Vagina (tissue), 2 donors: Measurements from ENCODE around the gene PRPF19. TPM values are rescaled to one million over a fixed set of nuclear protein-coding genes. Genes with fewer than 3 reads are reported as not detected.

ENCODE experiments used
- DNase-seq, 2 donors: peaks; one replicate each; pipeline ENCODE4 v3.0.0-alpha.2; 2017; ENCODE audit errors: extremely low spot score in 2 of 2
- H3K27ac ChIP-seq: fragments of 200-600 bp; sonication (generic); one replicate; pipeline ENCODE4 v1.5.1; 2019
- H3K27me3 ChIP-seq: fragments of 200-600 bp; sonication (generic); one replicate; pipeline ENCODE4 v1.5.1; 2019
- H3K36me3 ChIP-seq, 2 donors: fragments of 200-600 bp; sonication (generic); one replicate each; pipeline ENCODE4 v1.5.1; 2017 to 2019
- H3K4me1 ChIP-seq: fragments of 200-600 bp; sonication (generic); one replicate; pipeline ENCODE4 v1.5.1; 2019
- H3K4me3 ChIP-seq, 2 donors: fragments of 200-600 bp; sonication (generic); 1 replicate in 1 of 2; 2 replicates in 1 of 2; pipeline ENCODE4 v1.5.1; 2016 to 2019
- H3K9me3 ChIP-seq: fragments of 200-600 bp; sonication (generic); one replicate; pipeline ENCODE4 v1.5.1; 2019
- POLR2A ChIP-seq, 2 donors: fragments of 450-650 bp; IDR thresholded peaks; one replicate each; pipeline ENCODE4 v1.6.1; 2017; ENCODE audit warnings: antibody characterized with exemption in 2 of 2, mild to moderate bottlenecking in 2 of 2, moderate library complexity in 2 of 2
- POLR2AphosphoS5 ChIP-seq, 2 donors: sonication (generic); formaldehyde crosslinking; IDR thresholded peaks; one replicate each; pipeline ENCODE4 v1.9.0; 2017; ENCODE audit warnings: antibody characterized with exemption in 2 of 2, mild to moderate bottlenecking in 2 of 2, low read depth in 1 of 2; ENCODE audit not compliant: insufficient read depth in 1 of 2
- intact Hi-C: fragments of 100-400 bp; cut with DNase I; formaldehyde crosslinking; loops from one replicate; pipeline ENCODE4 v1.15.1; 2023
- total RNA-seq: library from RNA; depleted of rRNA; stranded (reverse); fragments of >200 nt; gene quantifications from one replicate; pipeline ENCODE4 v1.2.3, GENCODE V29; 2016
- TF ChIP-seq, protein P1 (sequence below), 3 experiments: fragments of 450-650 bp in 2 of 3; fragments of 200-600 bp in 1 of 3; sonication (generic) in 1 of 3; IDR thresholded peaks; one replicate each; pipeline ENCODE4 v1.5.1; 2017 to 2019; ENCODE audit warnings: antibody characterized with exemption in 3 of 3, mild to moderate bottlenecking in 2 of 3, moderate library complexity in 2 of 3

PRPF19 gene
- total RNA-seq, 1 donor from 2014 or later, result 54.0 TPM

DNA sequence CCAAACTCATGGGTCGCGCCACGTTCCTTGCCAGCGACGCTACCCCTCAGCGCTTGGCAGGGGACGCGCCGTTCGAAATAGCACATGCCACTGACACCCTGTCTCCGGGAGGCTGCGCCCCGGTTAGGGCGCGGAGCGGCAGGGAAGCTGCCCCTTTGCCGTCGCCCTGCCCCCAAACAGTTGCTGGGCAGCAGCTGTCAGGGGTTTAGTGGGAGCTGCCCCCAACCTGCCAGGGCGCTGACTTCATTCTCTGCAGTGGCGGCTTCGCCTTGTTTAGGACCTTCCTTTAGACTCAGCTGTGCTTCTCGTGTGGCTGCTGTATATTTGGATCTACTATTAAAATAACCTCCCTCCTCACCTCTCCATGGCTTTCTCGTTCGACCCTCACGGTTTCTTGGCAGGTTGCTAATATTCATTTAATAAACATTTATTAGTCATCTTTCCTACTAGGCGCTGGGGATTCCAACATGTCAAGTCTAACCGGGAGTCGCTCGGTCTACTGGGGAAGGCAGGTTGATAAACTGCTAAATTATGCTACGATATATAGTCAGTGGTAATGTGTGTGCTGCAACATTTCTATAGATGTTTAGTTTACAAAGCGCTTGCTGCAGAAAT, 8.4 kb upstream of the PRPF19 start:
- intact Hi-C loops, result no loop called here

DNA sequence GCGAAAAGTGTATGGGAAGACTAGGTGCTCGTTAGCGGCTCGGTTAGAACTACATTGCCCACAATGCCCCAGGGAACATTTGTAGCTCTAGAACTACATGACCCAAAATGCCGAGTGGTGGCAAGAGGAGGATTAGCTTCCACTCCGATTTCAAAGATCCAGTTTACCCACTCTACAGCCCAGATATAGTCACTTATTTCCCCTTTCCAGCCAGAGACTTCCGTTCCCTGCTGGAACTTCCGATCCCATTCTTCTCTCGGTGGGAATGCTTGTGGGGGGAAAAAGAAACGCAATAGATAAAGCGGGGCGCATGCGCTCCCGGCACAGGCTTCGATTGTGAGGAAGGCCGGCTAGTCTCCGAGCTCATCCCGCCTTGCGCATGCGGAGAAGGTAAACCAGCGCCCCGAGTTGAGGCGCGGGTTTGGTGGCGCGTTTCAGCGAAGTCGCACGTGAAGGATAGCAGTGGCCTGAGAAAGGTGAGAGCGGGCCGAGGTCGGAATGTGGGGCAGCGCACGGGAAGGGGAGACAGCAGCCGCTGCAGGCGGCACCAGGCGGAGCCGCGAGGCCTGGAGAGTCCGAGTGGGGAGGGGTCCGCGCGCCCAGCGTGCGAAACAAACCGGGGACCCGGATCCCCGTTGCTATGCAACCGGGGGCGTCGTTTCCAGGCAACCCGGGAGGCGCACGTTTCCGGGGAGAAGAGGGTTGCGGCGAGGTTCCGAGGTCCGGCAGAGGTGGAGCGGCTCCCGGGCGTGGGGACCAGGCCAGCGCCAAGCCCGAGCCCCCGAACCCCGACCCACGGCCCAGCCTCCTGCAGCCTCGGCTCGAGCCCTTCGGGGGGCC, 7.6 kb upstream of the PRPF19 start, which contains the start of gene TMEM109:
Gene TMEM109, plus strand, starts transcription at position 366 of the 840 bp plus-strand sequence. CDS start 5,536 bp downstream, outside the sequence.
- DNase-seq, result no peak
- peak in 1 of 2 donors; percentile 20 for TF ChIP-seq POLR2A (IDR thresholded peaks at IDR 0.05)
- TF ChIP-seq POLR2AphosphoS5 (IDR thresholded peaks at IDR 0.05; ENCODE audit: insufficient read depth in 1 of 2, low read depth in 1 of 2), result peak; percentile 93 to 96
- TF ChIP-seq, protein P1, sequence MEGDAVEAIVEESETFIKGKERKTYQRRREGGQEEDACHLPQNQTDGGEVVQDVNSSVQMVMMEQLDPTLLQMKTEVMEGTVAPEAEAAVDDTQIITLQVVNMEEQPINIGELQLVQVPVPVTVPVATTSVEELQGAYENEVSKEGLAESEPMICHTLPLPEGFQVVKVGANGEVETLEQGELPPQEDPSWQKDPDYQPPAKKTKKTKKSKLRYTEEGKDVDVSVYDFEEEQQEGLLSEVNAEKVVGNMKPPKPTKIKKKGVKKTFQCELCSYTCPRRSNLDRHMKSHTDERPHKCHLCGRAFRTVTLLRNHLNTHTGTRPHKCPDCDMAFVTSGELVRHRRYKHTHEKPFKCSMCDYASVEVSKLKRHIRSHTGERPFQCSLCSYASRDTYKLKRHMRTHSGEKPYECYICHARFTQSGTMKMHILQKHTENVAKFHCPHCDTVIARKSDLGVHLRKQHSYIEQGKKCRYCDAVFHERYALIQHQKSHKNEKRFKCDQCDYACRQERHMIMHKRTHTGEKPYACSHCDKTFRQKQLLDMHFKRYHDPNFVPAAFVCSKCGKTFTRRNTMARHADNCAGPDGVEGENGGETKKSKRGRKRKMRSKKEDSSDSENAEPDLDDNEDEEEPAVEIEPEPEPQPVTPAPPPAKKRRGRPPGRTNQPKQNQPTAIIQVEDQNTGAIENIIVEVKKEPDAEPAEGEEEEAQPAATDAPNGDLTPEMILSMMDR (IDR thresholded peaks at IDR 0.05), result peak in 1 of 3 experiments; percentile 35
- Histone ChIP-seq H3K36me3 (no peaks in the 10 kb centered on the region), H3K4me3 (peak within 1 kb of the TSS; percentile 94 to 96), H3K4me1 (peaks cover 48% of the 10 kb centered on the region), H3K9me3 (no peaks in the 10 kb centered on the region), H3K27me3 (no peaks in the 10 kb centered on the region), H3K27ac (peak within 1 kb of the TSS; percentile 93)
- intact Hi-C loops, result no loop called here

More for the DNA sequence above, 8.4 kb upstream of the PRPF19 start:
- peaks cover 0 to under 1% of the 10 kb centered on the region in 2 donors for H3K36me3 ChIP-seq
- peaks cover 56% of the 10 kb centered on the region for H3K4me1 ChIP-seq
- no peaks in the 10 kb centered on the region for H3K9me3 ChIP-seq
- no peak for DNase-seq
- TF ChIP-seq, protein P1 (IDR thresholded peaks at IDR 0.05), result no peak
- TF ChIP-seq POLR2AphosphoS5 (IDR thresholded peaks at IDR 0.05; ENCODE audit: insufficient read depth in 1 of 2, low read depth in 1 of 2), result no peak
- no peak for TF ChIP-seq POLR2A (IDR thresholded peaks at IDR 0.05)
- peak overlapping the region; percentile 94 to 96 for H3K4me3 ChIP-seq
- no peaks in the 10 kb centered on the region for H3K27me3 ChIP-seq
- H3K27ac ChIP-seq, result peak overlapping the region; percentile 93

DNA sequence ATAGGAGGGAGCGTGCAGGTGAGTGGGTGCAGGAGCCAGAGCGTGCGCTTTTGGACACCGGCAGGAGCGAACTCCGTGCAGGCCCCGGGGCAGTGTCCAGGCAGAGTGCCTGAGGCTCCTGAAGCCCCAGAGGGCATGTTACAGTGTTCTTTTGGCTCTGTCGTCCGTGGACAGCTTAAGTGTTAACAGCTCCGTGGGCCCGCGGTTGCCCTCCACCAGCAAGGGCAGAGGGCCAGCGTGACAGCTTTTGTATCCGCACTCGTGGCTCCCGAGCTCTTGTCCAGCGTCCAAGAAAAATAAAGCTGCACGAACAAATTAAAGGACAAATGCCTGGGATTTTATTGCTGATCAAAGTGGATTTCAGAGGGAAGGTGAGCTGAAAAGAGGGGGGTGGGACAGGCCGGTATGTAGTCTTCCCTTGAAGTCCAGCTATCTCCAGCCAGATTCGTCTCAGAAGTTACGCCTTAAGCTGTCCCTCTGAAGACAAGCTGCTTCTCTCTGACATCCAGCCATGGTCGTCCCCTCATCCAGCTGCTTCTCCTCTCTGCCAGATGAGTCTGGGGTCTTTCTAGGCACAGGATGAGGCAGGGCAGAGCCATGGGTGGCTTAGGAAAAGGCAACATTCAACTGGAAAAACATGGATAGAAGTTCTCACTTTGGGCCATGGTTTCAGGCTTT, 6.6 kb upstream of the PRPF19 start:
- no peak for DNase-seq
- intact Hi-C loops, result no loop called here
- H3K4me1 ChIP-seq, result peaks cover 38% of the 10 kb centered on the region

DNA sequence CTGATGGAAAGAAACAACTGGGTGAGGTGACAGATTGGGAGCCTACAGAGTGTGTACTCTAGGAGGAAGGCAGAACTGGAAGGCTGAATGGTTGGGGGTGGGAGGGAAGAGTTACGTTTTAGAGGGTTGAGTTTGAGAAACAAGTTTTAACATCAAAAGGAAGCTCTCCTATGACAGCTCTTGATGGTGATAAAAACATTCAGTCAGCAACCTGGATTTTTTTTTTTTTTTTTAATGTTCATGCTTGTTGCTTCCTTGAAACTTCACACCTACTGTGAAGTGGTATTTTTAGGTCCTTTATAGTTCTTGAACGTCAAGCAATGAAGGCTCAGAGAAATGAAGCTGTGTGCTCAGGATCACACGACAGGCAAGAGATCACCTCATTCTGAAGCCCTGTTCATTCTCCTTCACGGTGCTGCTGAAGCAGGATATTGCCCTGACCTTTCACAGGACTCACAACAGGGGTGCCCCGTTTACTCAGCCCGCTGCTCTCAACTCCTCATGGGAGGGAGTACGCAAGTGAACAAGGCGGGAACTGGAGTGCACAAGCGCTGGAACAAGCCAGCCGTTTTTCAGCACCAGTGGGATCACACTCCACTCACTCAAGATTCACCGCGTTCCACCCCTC, 6.0 kb upstream of the PRPF19 start:
- TF ChIP-seq, protein P1 (IDR thresholded peaks at IDR 0.05), result no peak
- no peak for TF ChIP-seq POLR2AphosphoS5 (IDR thresholded peaks at IDR 0.05; ENCODE audit: insufficient read depth in 1 of 2, low read depth in 1 of 2)
- no peak for TF ChIP-seq POLR2A (IDR thresholded peaks at IDR 0.05)
- Histone ChIP-seq H3K36me3 (no peaks in the 10 kb centered on the region), H3K4me1 (peaks cover 32% of the 10 kb centered on the region), H3K27ac (peak overlapping the region; percentile 93), H3K4me3 (no peak overlapping the region), H3K27me3 (no peaks in the 10 kb centered on the region), H3K9me3 (no peaks in the 10 kb centered on the region)
- intact Hi-C loops, result no loop called here
- no peak for DNase-seq

More for the DNA sequence above, 6.6 kb upstream of the PRPF19 start:
- H3K4me3 ChIP-seq, result peak overlapping the region; percentile 94 to 96
- H3K36me3 ChIP-seq, result no peaks in the 10 kb centered on the region
- H3K27me3 ChIP-seq, result no peaks in the 10 kb centered on the region
- no peaks in the 10 kb centered on the region for H3K9me3 ChIP-seq
- peak overlapping the region; percentile 93 for H3K27ac ChIP-seq
- TF ChIP-seq, protein P1 (IDR thresholded peaks at IDR 0.05), result no peak
- TF ChIP-seq POLR2AphosphoS5 (IDR thresholded peaks at IDR 0.05; ENCODE audit: insufficient read depth in 1 of 2, low read depth in 1 of 2) (no peak), POLR2A (IDR thresholded peaks at IDR 0.05) (no peak)
